PC-9 (cell line): ENCODE measurements around the gene WNK2.

Experiments used
- EZH2 ChIP-seq: fragments of 200-600 bp; sonication (generic); IDR thresholded peaks from 2 replicates; pipeline ENCODE4 v1.8.0; 2017; ENCODE audit warnings: antibody characterized with exemption, low read depth
- TF ChIP-seq, protein P1 (sequence below): fragments of 200-600 bp; sonication (generic); conservative IDR thresholded peaks from 2 replicates; pipeline ENCODE4 v1.6.1; 2017; ENCODE audit warnings: mixed run types, antibody characterized with exemption, mild to moderate bottlenecking, moderate library complexity

DNA sequence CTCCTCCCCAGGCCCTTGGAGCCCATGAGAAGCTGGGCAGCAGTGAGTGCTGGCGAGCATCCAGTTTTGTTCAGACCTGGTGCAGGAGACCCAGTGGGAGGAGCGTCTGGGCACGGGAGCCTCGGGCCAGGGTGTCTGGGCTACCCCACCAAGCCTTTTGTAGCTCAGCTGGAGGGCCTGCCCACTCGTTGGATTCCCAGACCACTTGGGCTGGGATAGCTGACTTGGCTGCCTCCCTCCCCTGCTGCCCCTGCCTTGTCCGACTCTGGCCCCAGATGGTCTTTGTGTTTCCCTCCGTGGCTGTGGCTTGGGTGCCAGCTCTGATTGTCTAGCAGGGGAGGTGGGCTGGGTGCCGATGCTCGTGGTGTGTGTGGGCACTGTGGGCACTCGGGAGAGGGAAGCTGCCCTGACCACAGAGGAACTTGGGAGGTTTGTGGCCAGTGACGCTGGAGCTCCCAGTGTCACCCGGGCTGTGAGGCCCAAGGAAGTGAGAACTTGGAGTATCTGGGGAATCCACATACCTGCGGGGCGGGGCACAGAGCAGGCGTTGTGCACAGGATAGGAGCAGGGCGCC, 47.3 kb downstream of the WNK2 start:
- TF ChIP-seq, protein P1, sequence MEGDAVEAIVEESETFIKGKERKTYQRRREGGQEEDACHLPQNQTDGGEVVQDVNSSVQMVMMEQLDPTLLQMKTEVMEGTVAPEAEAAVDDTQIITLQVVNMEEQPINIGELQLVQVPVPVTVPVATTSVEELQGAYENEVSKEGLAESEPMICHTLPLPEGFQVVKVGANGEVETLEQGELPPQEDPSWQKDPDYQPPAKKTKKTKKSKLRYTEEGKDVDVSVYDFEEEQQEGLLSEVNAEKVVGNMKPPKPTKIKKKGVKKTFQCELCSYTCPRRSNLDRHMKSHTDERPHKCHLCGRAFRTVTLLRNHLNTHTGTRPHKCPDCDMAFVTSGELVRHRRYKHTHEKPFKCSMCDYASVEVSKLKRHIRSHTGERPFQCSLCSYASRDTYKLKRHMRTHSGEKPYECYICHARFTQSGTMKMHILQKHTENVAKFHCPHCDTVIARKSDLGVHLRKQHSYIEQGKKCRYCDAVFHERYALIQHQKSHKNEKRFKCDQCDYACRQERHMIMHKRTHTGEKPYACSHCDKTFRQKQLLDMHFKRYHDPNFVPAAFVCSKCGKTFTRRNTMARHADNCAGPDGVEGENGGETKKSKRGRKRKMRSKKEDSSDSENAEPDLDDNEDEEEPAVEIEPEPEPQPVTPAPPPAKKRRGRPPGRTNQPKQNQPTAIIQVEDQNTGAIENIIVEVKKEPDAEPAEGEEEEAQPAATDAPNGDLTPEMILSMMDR, result no peak
- TF ChIP-seq EZH2, result no peak
